Measurements from ENCODE around the gene KRT5.

The KRT5 gene

GRCh38 chr12:52561880-52562449, 41.8 kb upstream of the KRT5 start:
- H3K4me1 ChIP-seq = no peaks in the 10 kb centered on the region
- no peaks in the 10 kb centered on the region for H3K27me3 ChIP-seq (ENCODE audit: control insufficient read depth, insufficient read depth, low read length)
- H3K27ac ChIP-seq = no peak overlapping the region
- H3K4me3 ChIP-seq (ENCODE audit: low read depth, low read length) = no peak overlapping the region
- H2AFZ ChIP-seq = no peak overlapping the region
- H3K36me3 ChIP-seq (ENCODE audit: control insufficient read depth, insufficient read depth, low read length) = no peaks in the 10 kb centered on the region
- no peaks in the 10 kb centered on the region for H3K79me2 ChIP-seq
- no peak for TF ChIP-seq CTCF (IDR thresholded peaks at IDR 0.05)
- H3K4me2 ChIP-seq (ENCODE audit: low read length) = no peak overlapping the region
- no peak overlapping the region for H3K9ac ChIP-seq
- H3K9me3 ChIP-seq (ENCODE audit: control insufficient read depth, low read length) = no peaks in the 10 kb centered on the region

- Histone ChIP-seq H3K27ac (no peak overlapping the region), H3K4me2 (ENCODE audit: low read length) (no peak overlapping the region), H3K79me2 (no peaks in the 10 kb centered on the region), H3K9me3 (ENCODE audit: control insufficient read depth, low read length) (no peaks in the 10 kb centered on the region), H3K9ac (no peak overlapping the region), H3K4me3 (ENCODE audit: low read depth, low read length) (no peak overlapping the region), H3K4me1 (no peaks in the 10 kb centered on the region), H2AFZ (no peak overlapping the region), H3K36me3 (ENCODE audit: control insufficient read depth, insufficient read depth, low read length) (no peaks in the 10 kb centered on the region), H3K27me3 (ENCODE audit: control insufficient read depth, insufficient read depth, low read length) (no peaks in the 10 kb centered on the region)
- no peak for TF ChIP-seq CTCF (IDR thresholded peaks at IDR 0.05)
Measured at GRCh38 chr12:52559979-52560378, 39.8 kb upstream of the KRT5 start.

- Histone ChIP-seq H2AFZ (no peak overlapping the region), H3K27ac (no peak overlapping the region), H3K4me1 (no peaks in the 10 kb centered on the region), H3K36me3 (ENCODE audit: control insufficient read depth, insufficient read depth, low read length) (no peaks in the 10 kb centered on the region), H3K9me3 (ENCODE audit: control insufficient read depth, low read length) (no peaks in the 10 kb centered on the region), H3K27me3 (ENCODE audit: control insufficient read depth, insufficient read depth, low read length) (no peaks in the 10 kb centered on the region), H3K4me3 (ENCODE audit: low read depth, low read length) (no peak overlapping the region), H3K9ac (no peak overlapping the region), H3K79me2 (no peaks in the 10 kb centered on the region), H3K4me2 (ENCODE audit: low read length) (no peak overlapping the region)
- TF ChIP-seq CTCF (IDR thresholded peaks at IDR 0.05) = no peak
Measured at GRCh38 chr12:52558781-52559445, 38.7 kb upstream of the KRT5 start.

GRCh38 chr12:52557476-52557875, 37.3 kb upstream of the KRT5 start:
- Histone ChIP-seq H3K27ac (no peak overlapping the region), H3K9ac (no peak overlapping the region), H2AFZ (no peak overlapping the region), H3K4me1 (no peaks in the 10 kb centered on the region), H3K79me2 (no peaks in the 10 kb centered on the region), H3K4me3 (ENCODE audit: low read depth, low read length) (no peak overlapping the region), H3K27me3 (ENCODE audit: control insufficient read depth, insufficient read depth, low read length) (no peaks in the 10 kb centered on the region), H3K4me2 (ENCODE audit: low read length) (no peak overlapping the region), H3K9me3 (ENCODE audit: control insufficient read depth, low read length) (no peaks in the 10 kb centered on the region), H3K36me3 (ENCODE audit: control insufficient read depth, insufficient read depth, low read length) (no peaks in the 10 kb centered on the region)
- TF ChIP-seq CTCF (IDR thresholded peaks at IDR 0.05) = no peak

- Histone ChIP-seq H3K36me3 (ENCODE audit: control insufficient read depth, insufficient read depth, low read length) (no peaks in the 10 kb centered on the region), H3K4me2 (ENCODE audit: low read length) (no peak overlapping the region), H3K79me2 (no peaks in the 10 kb centered on the region), H2AFZ (no peak overlapping the region), H3K4me3 (ENCODE audit: low read depth, low read length) (no peak overlapping the region), H3K9ac (no peak overlapping the region), H3K9me3 (ENCODE audit: control insufficient read depth, low read length) (no peaks in the 10 kb centered on the region), H3K27me3 (ENCODE audit: control insufficient read depth, insufficient read depth, low read length) (no peaks in the 10 kb centered on the region), H3K4me1 (peaks cover 13% of the 10 kb centered on the region), H3K27ac (no peak overlapping the region)
- TF ChIP-seq CTCF (IDR thresholded peaks at IDR 0.05) = no peak
Measured at GRCh38 chr12:52555577-52555976, 35.4 kb upstream of the KRT5 start.

Data from parathyroid adenoma (tissue), 2 donors.